Measurements from ENCODE around the gene FOXRED2. TPM values are rescaled to one million over a fixed set of nuclear protein-coding genes. Genes with fewer than 3 reads are reported as not detected.
A peak's percentile ranks its signal among the peaks of the same experiment; 100 is the strongest.

The FOXRED2 gene
- total and polyA plus RNA-seq, 2 experiments from 2014 or later, result 11.5 to 38.3 TPM

DNA sequence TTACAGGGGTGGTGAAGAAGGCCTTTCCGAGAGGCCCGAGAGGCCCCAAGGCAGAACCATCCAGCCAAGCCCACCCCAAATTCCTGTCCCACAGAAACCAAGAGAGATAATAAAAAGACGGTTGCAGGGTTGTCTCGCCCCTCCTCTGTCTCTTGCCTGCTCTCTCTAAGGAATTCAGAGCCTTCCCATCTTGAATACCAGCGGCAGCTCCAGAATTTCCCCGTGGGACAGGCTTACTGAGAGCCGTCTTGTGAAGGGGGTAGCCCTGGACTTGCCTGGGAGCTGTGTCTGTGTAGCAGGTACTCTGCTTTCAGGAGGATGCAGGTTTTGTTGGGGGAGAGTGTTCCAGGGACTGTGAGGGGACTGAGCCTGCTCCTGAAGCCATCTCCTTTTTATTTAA is 31.7 kb upstream of the FOXRED2 start:
- H3K79me2 ChIP-seq (replicated peaks; ENCODE audit: insufficient read depth), result no peaks in the 10 kb centered on the region
- ATAC-seq, result peak; percentile 24; the same call in 1 of the 3 replicates
- H3K4me3 Mint-ChIP-seq, result no peak overlapping the region

More for the DNA sequence above, 31.7 kb upstream of the FOXRED2 start:
- H3K4me3 ChIP-seq, result no peak overlapping the region
- Mint-ChIP-seq H3K36me3 (ENCODE audit: low read depth) (no peaks in the 10 kb centered on the region; the same call in 2 of the 3 replicates), H3K4me1 (no peaks in the 10 kb centered on the region), H3K27me3 (ENCODE audit: insufficient read depth, low read depth, poor library complexity) (peaks cover 3% of the 10 kb centered on the region), H3K27ac (no peak overlapping the region), H3K9me3 (peaks cover 14% of the 10 kb centered on the region; the same call in 2 of the 3 replicates)
- H3K4me2 ChIP-seq, result no peak overlapping the region
- H3K27ac ChIP-seq (ENCODE audit: low read depth), result no peak overlapping the region
- no peaks in the 10 kb centered on the region; the same call in none of the 2 replicates for H3K4me1 ChIP-seq (ENCODE audit: insufficient read depth)
- TF ChIP-seq EZH2phosphoT487 (IDR thresholded peaks at IDR 0.05; ENCODE audit: unreplicated experiment) (no peak), CREB1 (CRISPR knock-in tag; IDR thresholded peaks at IDR 0.05; ENCODE audit: low read depth) (no peak), NANOG (IDR thresholded peaks at IDR 0.05; ENCODE audit: borderline replicate concordance) (no peak), JUNB (IDR thresholded peaks at IDR 0.05; ENCODE audit: unreplicated experiment) (no peak), STAT1 (IDR thresholded peaks at IDR 0.05; ENCODE audit: unreplicated experiment) (no peak), EZH2 (IDR thresholded peaks at IDR 0.05; ENCODE audit: low read depth, unreplicated experiment) (no peak), ZNF331 (CRISPR knock-in tag; IDR thresholded peaks at IDR 0.05; ENCODE audit: low read depth) (no peak), POLR2AphosphoS5 (IDR thresholded peaks at IDR 0.05; ENCODE audit: low read depth) (no peak)
- TF ChIP-seq, protein P1, sequence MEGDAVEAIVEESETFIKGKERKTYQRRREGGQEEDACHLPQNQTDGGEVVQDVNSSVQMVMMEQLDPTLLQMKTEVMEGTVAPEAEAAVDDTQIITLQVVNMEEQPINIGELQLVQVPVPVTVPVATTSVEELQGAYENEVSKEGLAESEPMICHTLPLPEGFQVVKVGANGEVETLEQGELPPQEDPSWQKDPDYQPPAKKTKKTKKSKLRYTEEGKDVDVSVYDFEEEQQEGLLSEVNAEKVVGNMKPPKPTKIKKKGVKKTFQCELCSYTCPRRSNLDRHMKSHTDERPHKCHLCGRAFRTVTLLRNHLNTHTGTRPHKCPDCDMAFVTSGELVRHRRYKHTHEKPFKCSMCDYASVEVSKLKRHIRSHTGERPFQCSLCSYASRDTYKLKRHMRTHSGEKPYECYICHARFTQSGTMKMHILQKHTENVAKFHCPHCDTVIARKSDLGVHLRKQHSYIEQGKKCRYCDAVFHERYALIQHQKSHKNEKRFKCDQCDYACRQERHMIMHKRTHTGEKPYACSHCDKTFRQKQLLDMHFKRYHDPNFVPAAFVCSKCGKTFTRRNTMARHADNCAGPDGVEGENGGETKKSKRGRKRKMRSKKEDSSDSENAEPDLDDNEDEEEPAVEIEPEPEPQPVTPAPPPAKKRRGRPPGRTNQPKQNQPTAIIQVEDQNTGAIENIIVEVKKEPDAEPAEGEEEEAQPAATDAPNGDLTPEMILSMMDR (conservative IDR thresholded peaks at IDR 0.05; ENCODE audit: low read depth in 2 of 2), result no peak
- TF ChIP-seq, protein P2, sequence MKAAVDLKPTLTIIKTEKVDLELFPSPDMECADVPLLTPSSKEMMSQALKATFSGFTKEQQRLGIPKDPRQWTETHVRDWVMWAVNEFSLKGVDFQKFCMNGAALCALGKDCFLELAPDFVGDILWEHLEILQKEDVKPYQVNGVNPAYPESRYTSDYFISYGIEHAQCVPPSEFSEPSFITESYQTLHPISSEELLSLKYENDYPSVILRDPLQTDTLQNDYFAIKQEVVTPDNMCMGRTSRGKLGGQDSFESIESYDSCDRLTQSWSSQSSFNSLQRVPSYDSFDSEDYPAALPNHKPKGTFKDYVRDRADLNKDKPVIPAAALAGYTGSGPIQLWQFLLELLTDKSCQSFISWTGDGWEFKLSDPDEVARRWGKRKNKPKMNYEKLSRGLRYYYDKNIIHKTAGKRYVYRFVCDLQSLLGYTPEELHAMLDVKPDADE (IDR thresholded peaks at IDR 0.05), result no peak
- TF ChIP-seq, protein P3, sequence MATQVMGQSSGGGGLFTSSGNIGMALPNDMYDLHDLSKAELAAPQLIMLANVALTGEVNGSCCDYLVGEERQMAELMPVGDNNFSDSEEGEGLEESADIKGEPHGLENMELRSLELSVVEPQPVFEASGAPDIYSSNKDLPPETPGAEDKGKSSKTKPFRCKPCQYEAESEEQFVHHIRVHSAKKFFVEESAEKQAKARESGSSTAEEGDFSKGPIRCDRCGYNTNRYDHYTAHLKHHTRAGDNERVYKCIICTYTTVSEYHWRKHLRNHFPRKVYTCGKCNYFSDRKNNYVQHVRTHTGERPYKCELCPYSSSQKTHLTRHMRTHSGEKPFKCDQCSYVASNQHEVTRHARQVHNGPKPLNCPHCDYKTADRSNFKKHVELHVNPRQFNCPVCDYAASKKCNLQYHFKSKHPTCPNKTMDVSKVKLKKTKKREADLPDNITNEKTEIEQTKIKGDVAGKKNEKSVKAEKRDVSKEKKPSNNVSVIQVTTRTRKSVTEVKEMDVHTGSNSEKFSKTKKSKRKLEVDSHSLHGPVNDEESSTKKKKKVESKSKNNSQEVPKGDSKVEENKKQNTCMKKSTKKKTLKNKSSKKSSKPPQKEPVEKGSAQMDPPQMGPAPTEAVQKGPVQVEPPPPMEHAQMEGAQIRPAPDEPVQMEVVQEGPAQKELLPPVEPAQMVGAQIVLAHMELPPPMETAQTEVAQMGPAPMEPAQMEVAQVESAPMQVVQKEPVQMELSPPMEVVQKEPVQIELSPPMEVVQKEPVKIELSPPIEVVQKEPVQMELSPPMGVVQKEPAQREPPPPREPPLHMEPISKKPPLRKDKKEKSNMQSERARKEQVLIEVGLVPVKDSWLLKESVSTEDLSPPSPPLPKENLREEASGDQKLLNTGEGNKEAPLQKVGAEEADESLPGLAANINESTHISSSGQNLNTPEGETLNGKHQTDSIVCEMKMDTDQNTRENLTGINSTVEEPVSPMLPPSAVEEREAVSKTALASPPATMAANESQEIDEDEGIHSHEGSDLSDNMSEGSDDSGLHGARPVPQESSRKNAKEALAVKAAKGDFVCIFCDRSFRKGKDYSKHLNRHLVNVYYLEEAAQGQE (IDR thresholded peaks at IDR 0.05; ENCODE audit: unreplicated experiment), result no peak
- H3K36me3 ChIP-seq (ENCODE audit: insufficient read depth), result no peaks in the 10 kb centered on the region
- no peaks in the 10 kb centered on the region for H4K20me1 ChIP-seq (replicated peaks; ENCODE audit: insufficient read depth)
- 0 out of 2 replicates have a peak, but pooled peaks cover 2% of the 10 kb centered on the region for H3K9me2 ChIP-seq (ENCODE audit: insufficient read depth)
- H3K27me3 ChIP-seq (ENCODE audit: insufficient read depth), result no peaks in the 10 kb centered on the region
- DNase-seq (ENCODE audit: low spot score), result peak; percentile 40
- H3F3A ChIP-seq (replicated peaks; ENCODE audit: low read depth), result no peaks in the 10 kb centered on the region
- H2AFZ ChIP-seq, result peak overlapping the region; percentile 20; the same call in 1 of the 2 replicates

Measured in GM23338 (cell line).